ENCODE measurements around the gene LYZL1.

LYZL1 gene

DNA sequence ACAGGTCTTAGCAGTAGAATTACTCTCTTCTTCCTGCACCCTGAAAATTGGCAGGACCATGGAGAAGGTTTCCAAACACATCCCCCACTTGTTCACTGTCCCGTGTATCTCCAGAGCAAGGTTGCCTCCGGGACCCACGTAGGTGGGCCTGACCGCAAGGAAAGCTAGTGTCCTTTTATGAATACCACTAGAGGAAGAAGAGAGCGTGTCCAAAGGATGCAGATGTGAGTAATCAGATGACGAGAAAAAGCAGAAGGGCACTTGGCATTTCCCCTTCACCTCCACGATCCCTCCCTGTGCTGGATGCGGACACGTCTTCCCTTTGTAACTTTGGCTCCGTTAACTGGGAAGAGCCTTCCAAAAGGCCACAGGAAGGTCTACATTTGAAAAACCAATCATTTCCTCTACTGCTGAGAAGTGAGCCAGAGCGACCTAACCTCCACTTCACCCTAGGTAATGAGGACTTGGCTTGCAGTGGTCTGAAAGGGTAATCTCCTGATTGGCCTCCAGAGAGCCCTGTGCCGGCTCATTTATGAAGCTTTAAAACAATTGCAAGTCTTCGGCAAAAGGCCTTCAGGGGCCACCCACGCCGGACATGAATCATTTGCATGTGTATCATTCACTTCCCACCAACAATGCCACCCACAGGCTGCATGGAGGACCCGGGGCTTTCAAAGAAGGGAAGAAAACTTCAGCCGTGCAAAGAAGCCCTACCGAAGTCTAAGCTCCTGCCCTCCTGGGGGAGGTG lies 55.4 kb downstream of the LYZL1 start:
- H3K4me3 ChIP-seq (ENCODE audit: low read depth, low read length), result no peak overlapping the region
- TF ChIP-seq, protein P1, sequence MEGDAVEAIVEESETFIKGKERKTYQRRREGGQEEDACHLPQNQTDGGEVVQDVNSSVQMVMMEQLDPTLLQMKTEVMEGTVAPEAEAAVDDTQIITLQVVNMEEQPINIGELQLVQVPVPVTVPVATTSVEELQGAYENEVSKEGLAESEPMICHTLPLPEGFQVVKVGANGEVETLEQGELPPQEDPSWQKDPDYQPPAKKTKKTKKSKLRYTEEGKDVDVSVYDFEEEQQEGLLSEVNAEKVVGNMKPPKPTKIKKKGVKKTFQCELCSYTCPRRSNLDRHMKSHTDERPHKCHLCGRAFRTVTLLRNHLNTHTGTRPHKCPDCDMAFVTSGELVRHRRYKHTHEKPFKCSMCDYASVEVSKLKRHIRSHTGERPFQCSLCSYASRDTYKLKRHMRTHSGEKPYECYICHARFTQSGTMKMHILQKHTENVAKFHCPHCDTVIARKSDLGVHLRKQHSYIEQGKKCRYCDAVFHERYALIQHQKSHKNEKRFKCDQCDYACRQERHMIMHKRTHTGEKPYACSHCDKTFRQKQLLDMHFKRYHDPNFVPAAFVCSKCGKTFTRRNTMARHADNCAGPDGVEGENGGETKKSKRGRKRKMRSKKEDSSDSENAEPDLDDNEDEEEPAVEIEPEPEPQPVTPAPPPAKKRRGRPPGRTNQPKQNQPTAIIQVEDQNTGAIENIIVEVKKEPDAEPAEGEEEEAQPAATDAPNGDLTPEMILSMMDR (IDR thresholded peaks at IDR 0.05; ENCODE audit: insufficient read depth, low read length, missing control alignments), result no peak
- no peak for DNase-seq (ENCODE audit: low read depth, low spot score)
- POLR2A ChIA-PET, result no interaction called here
- CTCF ChIA-PET, result interaction anchor here (1.2 to 1.3 kb wide), 2 partner anchors 40 to 42 kb away, joined by 3 read pairs; no protein-coding TSS in a partner anchor

DNA sequence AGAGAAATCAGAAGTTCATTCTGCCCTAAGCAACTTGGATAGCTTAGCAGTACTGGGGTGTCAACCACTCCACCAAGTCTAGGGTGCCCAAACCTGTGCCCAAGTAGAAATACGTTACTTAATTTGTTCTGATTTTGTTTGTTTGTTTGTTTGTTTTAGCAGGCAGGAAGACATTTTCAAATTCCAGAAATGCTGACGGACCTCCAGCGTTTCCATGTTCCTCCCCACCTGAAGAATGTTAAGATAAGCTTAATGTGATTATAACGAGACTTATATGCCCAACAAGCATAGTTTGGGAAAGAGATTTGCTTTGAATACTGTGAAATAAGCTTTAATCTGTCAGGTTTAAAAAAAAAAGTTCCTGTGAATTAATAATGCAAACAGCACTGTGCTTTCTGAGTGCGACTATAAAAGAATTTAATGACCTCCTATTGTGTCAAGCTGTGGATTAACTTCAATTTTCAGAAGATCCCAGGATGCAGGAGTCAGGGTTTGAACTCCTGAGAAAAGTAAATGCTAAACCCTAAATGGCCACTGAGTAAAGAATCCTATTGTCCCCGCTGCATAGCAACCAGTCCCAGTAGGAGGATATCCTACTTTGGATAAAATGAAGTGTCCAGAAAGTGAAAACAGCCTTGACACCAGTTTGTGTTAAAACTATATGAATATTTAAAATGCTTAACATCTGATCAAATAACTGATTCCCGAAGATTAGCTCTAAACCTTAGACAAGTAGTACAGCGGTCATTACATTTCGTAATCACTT lies 56.5 kb downstream of the LYZL1 start:
- no peak overlapping the region for H3K4me3 ChIP-seq (ENCODE audit: low read depth, low read length)
- TF ChIP-seq, protein P1 (IDR thresholded peaks at IDR 0.05; ENCODE audit: insufficient read depth, low read length, missing control alignments), result no peak
- ChIA-PET POLR2A (no interaction called here), CTCF (interaction anchor here (1.0 to 1.2 kb wide), 2 partner anchors 20 to 41 kb away, joined by 3 read pairs; no protein-coding TSS in a partner anchor)
- no peak for DNase-seq (ENCODE audit: low read depth, low spot score)

DNA sequence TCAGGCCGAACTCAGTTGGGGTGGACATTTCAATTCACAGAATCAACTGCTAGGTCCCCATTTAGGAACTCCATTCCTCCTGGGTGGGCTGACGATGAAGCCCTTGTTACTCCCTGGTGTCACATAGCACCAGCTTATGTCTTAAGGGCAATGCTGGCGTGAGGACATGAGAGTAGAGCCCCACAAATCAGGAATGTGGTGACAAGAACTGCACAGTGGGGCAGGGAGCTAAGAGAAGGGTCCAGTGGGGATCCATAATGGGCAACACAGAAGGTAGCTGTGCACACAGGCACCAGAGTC lies 57.0 kb downstream of the LYZL1 start:
- ChIA-PET CTCF (interaction anchor here (1.0 kb wide), 1 partner anchor 20 kb away, joined by 3 read pairs; no protein-coding TSS in a partner anchor), POLR2A (no interaction called here)
- no peak for DNase-seq (ENCODE audit: low read depth, low spot score)
- TF ChIP-seq, protein P1 (IDR thresholded peaks at IDR 0.05; ENCODE audit: insufficient read depth, low read length, missing control alignments), result no peak
- H3K4me3 ChIP-seq (ENCODE audit: low read depth, low read length), result no peak overlapping the region

DNA sequence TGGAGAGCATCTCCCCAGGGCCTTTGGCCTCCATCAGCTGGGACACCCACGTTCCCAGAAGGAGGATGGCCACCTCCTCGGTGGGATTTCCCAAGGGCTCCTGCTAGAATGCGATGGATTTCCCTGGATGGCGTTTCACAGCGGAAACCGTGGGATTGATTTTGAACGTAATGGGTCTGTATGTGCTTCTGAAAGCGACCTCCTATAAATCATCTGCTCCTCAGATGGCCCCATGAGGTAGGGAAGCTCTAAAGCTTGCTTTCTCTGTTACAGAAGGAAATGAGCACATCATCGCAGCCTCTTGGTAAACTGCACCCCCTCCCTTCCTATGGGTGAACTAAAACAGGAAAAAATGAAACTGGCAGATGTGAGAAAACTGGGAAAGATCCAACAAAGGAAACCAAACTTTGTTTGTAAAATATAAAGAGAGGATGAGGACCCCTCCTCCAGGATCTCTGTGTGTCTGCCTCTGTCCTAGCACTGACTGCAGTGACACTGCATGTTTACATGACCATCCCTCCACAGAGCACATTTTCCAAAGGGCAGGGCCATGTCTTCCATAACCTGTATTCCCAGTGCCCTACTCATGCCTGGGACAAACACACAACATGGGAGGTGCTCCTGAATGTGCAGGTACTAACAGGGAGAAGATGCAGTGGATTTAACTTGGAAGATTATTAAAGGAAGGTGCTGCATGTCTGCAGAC lies 57.6 kb downstream of the LYZL1 start:
- ChIA-PET POLR2A (no interaction called here), CTCF (no interaction called here)
- TF ChIP-seq, protein P1 (IDR thresholded peaks at IDR 0.05; ENCODE audit: insufficient read depth, low read length, missing control alignments), result no peak
- DNase-seq (ENCODE audit: low read depth, low spot score), result no peak
- H3K4me3 ChIP-seq (ENCODE audit: low read depth, low read length), result no peak overlapping the region

DNA sequence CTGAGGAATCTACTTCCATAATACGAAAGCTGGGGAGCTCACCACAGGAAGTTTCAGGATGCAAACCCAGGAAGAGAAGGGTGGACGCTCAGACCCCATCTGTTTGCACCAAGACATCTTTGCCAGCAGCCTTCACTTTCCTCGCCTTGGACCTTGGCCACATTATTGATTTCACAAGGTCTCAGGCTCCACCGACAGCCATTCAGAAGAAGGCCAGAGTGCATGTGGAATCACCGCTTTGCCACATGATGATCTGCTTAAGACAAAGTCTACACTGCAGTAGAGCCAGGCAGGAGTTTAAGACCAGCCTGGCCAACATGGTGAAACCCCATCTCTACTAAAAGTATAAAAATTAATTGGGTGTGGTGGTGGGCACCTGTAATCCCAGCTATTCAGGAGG lies 60.0 kb downstream of the LYZL1 start:
- POLR2A ChIA-PET, result no interaction called here
- CTCF ChIA-PET, result interaction anchor here (1.2 kb wide), 2 partner anchors 21 to 39 kb away, joined by 3 read pairs; no protein-coding TSS in a partner anchor
- TF ChIP-seq, protein P1 (IDR thresholded peaks at IDR 0.05; ENCODE audit: insufficient read depth, low read length, missing control alignments), result no peak
- H3K4me3 ChIP-seq (ENCODE audit: low read depth, low read length), result no peak overlapping the region
- DNase-seq (ENCODE audit: low read depth, low spot score), result no peak

DNA sequence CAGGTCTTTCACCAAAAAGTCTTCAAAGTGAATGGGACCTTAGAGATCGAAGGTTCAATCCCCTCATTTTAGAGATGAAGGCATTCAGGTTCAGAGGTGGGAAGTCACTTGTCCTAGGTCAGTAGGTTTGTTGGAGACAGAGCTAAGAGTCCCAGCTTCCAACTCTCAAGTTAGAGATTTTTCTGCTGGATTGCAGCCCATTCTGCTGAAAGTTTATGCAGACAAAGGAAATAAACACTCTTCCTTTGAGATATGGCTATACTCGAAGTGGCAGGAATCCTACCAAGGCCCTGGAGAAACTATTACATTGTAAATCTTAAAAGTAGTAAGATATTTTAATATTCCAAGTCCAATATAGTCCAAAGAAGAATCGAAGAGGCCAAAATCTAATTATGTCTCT lies 64.4 kb downstream of the LYZL1 start:
- ChIA-PET CTCF (interaction anchor here (1.1 kb wide), 1 partner anchor 10 kb away, joined by 3 read pairs; no protein-coding TSS in a partner anchor), POLR2A (no interaction called here)
- TF ChIP-seq, protein P1 (IDR thresholded peaks at IDR 0.05; ENCODE audit: insufficient read depth, low read length, missing control alignments), result no peak
- no peak overlapping the region for H3K4me3 ChIP-seq (ENCODE audit: low read depth, low read length)
- DNase-seq (ENCODE audit: low read depth, low spot score), result no peak

Measured in AG04449 (cell line).